ENCODE data around the gene PTGDR2.

PTGDR2 gene

GRCh38 chr11:60874421-60875365 lies 18.9 kb upstream of the PTGDR2 start:
- DNase-seq: no peak

GRCh38 chr11:60873533-60873932 lies 17.8 kb upstream of the PTGDR2 start:
- no peak for DNase-seq

DNA sequence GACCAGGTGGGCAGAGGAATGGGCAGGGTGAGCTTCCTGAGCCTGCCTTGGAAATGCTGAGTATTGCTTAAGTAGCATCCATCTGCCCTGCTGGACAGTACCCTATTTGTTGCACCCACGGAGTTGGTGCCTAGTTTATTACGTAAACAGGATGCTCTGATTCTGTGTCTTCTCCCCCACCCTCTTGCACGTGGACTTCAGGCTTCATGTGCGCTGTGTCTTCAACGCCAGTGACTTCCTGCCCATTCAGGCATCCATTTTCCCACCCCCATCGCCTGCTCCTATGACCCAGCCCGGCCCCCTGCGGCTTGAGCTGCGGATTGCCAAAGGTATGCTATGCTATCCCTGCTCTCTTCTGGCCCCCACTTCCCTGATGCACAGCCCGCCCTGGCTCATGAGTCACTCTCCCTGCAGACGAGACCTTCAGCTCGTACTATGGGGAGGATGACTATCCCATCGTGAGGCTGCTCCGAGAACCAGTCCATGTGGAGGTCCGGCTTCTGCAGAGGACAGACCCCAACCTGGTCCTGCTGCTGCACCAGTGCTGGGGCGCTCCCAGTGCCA lies 17.3 kb upstream of the PTGDR2 start:
- DNase-seq: peak; percentile 20

DNA sequence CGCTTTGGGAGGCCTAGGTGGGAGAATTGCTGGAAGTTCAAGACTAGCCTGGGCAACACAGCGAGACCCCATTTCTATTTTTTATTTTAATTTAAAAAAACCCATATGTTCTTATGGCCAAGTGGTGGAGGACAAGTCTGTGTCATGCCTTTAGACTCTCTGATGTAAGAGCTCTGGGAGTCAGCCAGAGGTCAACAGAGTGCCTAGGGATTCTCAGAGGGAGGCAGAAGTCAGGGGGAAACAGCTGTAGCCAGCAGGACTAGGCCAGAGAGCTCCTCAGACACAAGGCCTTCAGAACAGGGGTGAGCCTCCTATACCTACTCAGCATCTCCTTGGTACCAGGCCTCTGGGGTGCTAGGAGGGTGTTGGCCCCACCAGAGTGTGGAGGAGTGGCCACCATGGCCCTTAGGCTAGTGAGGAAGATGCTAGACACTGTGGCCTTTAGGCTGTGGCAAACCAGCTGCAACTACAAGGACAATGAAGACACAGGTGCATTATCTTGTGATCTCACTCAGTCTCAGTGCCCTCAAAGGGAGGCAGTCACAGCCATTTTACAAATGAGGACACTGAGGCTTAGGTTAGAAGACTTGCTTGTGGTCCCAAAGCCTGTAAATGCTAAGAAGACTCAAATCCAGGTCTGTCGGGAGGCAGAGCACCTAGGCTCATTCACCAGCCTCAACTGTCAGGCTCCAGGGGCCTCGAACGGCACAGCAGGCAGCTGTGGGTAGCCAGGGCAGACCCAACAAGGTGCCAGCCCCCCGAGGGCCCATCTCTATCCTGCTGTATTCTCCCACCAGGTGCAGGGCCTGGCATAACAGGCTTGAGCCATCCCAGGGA lies 16.6 kb upstream of the PTGDR2 start:
- no peak for DNase-seq

- DNase-seq: no peak
Observed at GRCh38 chr11:60871378-60872061, 15.8 kb upstream of the PTGDR2 start.

DNA sequence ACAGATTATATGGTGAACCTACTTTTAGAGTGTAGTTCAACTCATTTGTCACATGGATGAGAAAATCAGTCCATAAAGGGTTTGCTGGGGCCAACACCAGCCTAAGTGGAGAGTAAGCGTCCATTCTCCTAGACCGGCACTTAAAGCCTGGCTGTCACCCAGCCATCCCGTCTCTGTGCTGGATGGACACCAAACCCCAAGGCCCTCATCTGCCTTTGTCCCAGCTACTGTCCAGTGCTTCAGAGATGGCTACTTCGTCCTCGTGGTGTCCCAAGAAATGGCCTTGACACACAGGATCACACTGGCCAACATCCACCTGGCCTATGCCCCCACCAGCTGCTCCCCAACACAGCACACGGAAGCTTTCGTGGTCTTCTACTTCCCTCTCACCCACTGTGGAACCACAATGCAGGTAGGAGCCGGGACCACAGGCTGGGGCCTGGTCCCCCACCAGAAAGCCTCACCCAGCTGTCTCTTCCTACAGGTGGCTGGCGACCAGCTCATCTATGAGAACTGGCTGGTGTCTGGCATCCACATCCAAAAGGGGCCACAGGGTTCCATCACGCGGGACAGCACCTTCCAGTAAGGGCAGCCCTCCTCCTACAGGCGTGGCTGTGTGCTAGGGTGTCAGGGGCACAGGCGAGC lies 15.1 kb upstream of the PTGDR2 start:
- no peak for DNase-seq

- DNase-seq: no peak
Observed at GRCh38 chr11:60870276-60870675, 14.5 kb upstream of the PTGDR2 start.

- no peak for DNase-seq
Observed at GRCh38 chr11:60869451-60869825, 13.7 kb upstream of the PTGDR2 start.

DNA sequence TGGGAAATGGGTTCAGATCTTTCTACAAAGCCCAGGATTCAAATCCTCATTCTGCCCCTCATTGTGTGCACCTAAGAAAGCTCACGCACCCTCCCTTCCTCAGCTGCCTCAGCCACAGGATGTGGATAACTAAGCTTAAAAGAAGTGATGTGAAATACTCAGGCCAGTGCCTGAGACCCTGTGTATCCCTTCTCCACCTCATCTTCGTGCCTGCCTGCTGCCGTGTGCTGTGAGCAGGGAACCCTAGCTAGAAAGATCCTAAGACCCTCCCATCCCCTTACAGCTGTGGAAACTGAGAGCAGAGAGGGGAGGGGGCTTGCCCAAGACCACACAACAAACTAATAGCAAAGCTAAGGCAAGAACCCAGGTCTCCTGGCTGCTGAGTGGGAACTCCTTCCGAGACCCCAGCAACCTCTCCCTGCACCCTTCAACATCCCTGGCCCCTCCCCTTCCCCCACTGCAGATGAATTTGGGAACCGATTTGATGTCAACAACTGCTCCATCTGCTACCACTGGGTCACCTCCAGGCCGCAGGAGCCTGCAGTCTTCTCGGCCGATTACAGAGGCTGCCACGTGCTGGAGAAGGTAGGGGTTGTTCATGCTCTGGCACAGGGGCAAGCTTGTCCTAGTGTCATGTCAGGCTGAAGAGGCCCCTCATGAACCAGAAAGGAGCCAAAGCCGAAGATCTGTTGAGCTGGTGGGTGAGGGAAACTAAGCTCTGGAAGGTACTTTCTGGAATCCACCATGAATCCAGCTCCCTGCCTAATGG lies 13.1 kb upstream of the PTGDR2 start:
- no peak for DNase-seq

DNA sequence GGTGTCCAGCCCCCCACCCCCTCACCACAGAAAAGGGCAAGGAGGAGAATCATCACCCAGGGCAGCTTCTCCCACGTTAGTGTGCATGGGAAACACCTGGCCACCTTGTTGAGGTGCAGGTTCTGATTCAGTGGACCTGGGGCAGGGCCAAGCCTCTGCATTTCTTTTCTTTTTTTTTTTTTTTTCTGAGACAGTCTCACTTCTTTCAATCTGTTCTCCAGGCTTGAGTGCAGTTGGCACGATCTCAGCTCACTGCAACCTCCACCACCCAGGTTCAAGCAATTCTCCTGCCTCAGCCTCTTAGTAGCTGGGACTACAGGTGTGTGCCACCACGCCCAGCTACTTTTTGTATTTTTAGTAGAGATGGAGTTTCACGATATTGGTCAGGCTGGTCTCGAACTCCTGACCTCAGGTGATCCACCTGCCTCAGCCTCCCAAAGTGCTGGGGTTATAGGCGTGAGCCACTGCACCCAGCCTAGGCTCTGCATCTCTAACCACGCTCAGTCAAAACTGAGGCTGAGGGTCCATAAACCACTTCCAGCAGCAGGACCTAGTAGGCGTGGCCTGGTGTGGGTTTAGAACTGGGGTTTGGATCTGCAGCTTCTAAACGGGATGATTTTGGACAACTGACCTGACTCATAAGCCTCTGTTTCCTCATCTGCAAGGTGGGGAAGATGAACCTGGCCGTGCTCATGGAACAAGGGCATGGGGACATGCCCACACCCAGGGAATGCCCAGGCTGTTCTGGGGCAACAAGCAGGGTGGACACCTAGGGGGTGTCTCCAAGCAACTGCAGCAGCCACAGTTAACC lies 12.3 kb upstream of the PTGDR2 start:
- no peak for DNase-seq

DNA sequence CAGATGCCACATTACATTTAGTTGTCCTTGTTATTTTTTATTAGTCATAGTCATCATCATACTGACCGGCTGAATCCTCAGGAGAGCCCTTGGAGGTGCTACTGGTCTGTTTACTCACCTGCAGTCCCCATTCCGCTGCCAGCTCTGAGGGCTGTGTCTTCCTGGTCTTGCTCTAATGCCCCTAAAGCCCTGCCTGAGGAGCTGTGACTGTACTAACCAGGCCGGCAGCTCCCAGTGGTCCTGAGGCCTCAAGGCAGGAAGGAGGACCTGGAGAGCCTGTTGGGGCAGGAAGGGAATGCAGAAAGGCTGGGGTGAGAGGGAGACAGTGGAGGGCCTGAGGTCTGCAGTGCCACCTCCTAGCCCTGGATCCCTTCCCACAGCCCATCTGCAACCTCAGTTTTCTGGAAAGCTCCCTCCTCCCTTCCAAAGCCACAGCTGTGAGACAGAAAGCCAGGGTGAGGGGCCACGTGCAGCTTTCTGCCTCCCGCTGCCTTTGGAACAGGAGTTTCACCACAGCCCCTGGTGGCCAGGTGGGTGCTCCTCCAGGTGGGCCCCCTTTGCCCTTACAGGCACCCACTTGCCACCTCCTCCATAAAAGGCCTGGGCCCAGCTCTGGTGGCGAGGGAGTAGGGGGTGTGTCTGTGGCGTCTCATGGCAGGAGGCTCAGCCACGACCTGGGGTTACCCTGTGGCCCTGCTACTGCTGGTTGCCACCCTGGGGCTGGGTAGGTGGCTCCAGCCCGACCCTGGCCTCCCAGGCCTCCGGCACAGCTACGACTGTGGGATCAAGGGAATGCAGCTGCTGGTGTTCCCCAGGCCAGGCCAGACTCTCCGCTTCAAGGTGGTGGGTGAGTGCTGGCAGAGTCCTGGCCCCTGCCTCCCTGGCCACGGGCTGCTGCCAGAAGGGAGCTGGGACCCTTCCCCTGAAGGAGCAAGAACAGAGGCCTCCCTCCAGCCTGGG lies 11.4 kb upstream of the PTGDR2 start, which contains the start of gene ZP1:
Gene ZP1 (plus strand): TSS at position 632 of the 960 bp plus-strand sequence. CDS start 20 bp downstream, at position 652.
- no peak for DNase-seq

DNA sequence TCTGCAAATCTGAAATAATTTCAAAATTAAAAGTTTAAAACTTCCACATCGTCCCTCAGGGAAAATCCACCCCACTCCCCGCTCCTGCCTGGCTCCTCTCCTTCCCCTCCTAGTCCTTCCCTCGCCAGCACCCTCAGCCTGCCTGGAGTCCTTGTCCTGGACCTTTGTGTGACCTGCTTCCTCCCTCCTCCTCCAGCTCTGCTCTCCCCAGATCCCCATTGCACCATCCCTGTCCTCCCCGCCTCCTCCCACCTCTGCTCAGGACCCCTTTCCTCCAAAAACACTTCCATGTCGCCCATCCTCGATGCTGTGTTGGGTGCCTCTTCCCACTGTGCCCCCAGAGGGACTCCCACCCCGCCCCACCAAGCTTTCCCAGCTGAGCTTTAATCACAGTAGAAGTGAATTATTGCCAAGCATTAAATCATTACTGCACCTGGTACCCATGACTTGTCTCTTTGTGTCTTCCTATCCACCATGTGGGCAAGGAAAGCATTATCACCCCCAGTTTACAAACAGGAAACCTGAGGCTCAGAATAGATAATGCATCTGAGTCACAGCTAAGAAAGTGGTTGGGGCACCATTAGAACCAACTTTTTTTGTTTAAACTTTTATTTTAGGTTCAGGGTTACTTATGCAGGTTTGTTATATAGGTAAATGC lies 9.2 kb upstream of the PTGDR2 start:
- DNase-seq: no peak

DNA sequence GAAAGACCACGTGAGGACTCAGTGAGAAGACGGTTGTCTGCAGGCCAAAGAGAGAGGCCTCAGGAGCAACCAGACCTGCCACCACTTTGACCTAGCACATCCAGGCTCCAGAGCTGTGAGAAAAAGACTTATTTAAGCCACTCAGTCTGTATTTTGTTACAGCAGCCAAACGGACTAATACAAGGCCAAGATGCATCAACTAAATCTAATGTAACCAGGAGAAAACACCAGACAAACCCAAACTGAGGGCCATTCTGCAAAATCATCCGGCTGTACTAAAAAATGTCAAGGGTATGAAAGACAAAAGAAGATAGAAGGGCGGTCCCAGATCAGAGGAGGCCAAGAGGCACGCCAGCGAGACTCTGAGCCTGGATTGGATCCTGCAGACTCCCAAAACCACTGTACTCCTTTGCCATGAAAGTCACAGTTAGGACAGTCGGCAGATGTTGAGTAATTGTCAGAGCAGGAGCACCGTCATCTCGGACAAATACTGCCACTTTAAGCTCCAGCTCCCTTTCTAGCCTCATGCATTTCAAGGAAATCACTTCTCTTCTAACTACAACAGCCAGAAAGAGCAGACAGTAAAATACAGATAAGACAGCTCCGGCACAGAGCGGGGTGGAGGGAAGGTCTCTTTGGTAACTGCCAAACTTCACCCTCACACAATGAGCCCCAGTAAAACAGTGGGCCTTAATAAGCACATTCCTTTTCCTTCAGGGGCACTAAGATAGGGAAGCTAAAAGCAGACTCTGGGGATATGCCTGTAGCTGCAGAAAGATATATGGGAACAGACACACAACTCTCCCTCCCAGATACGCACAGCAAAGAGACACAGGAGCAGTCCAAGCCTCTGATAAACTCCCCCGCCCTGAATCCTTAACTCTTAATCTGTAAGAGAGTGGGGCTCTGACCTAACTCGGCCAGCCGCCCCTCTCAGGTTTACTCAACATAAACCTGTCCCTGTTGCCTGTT lies 8.1 kb upstream of the PTGDR2 start:
- no peak for DNase-seq

GRCh38 chr11:60862171-60862570 lies 6.4 kb upstream of the PTGDR2 start:
- no peak for DNase-seq

GRCh38 chr11:60860943-60861342 lies 5.2 kb upstream of the PTGDR2 start:
- DNase-seq: no peak

- no peak for DNase-seq
Observed at GRCh38 chr11:60859616-60860250, 4.0 kb upstream of the PTGDR2 start.
